Upper lobe of left lung (tissue), 6 donors: Measurements from ENCODE around the gene MAP6D1. TPM values are rescaled to one million over a fixed set of nuclear protein-coding genes. Genes with fewer than 3 reads are reported as not detected.

ENCODE experiments used
- ATAC-seq, 2 donors: fragments of 200-7000 bp; cut with Tn5 transposase; one replicate each; pipeline ENCODE4 v1.9.1; 2022; ENCODE audit warnings: mild to moderate bottlenecking in 2 of 2, moderate library complexity in 2 of 2; ENCODE audit not compliant: low FRiP score in 2 of 2
- DNase-seq, 2 donors: peaks; one replicate each; pipeline ENCODE4 v3.0.0-alpha.2; 2019 to 2020
- H3K27ac ChIP-seq, 4 donors: fragments of 200-600 bp; sonication (generic); one replicate each; pipeline ENCODE4 v1.5.1; 2016 to 2019
- H3K27me3 ChIP-seq, 4 donors: fragments of 200-600 bp; sonication (generic); one replicate each; pipeline ENCODE4 v1.5.1; 2017 to 2019
- H3K36me3 ChIP-seq, 4 donors: fragments of 200-600 bp; sonication (generic); one replicate each; pipeline ENCODE4 v1.5.1; 2016 to 2019
- H3K4me1 ChIP-seq, 4 donors: fragments of 200-600 bp; sonication (generic); one replicate each; pipeline ENCODE4 v1.5.1; 2018 to 2019
- H3K4me3 ChIP-seq, 4 donors: fragments of 200-600 bp; sonication (generic); one replicate each; pipeline ENCODE4 v1.5.1; 2017 to 2019; ENCODE audit warnings: mild to moderate bottlenecking in 2 of 4, moderate library complexity in 1 of 4
- H3K9me3 ChIP-seq, 4 donors: fragments of 200-600 bp; sonication (generic); one replicate each; pipeline ENCODE4 v1.5.1; 2018 to 2019
- EP300 ChIP-seq, 4 donors: sonication (generic); formaldehyde crosslinking; IDR thresholded peaks; one replicate each; pipeline ENCODE4 v1.5.1; 2017; ENCODE audit warnings: antibody characterized with exemption in 4 of 4, control low read depth in 2 of 4
- POLR2A ChIP-seq, 4 donors: fragments of 450-650 bp; IDR thresholded peaks; one replicate each; pipeline ENCODE4 v1.5.1; 2016 to 2017; ENCODE audit warnings: antibody characterized with exemption in 4 of 4, mild to moderate bottlenecking in 2 of 4
- POLR2AphosphoS5 ChIP-seq, 2 donors: sonication (generic); formaldehyde crosslinking; IDR thresholded peaks; one replicate each; pipeline ENCODE4 v1.5.1; 2017; ENCODE audit warnings: antibody characterized with exemption in 2 of 2
- WGBS, 2 donors: methylation state at CpG; one replicate each; pipeline ENCODE4 v1.1.5; 2017 to 2018; 5-methylcytosine and 5-hydroxymethylcytosine counted together
- total RNA-seq, 6 donors: library from RNA; depleted of rRNA in 4 of 6; stranded (reverse); fragments of >200 nt in 4 of 6; gene quantifications; one replicate each; pipeline versions ENCODE4 v1.1.0 to v1.2.1, GENCODE V29; 2016 to 2021
- TF ChIP-seq, protein P1 (sequence below), 6 experiments: fragments of 450-650 bp in 4 of 6; fragments of 200-600 bp in 2 of 6; sonication (generic) in 2 of 6; IDR thresholded peaks; one replicate each; pipeline ENCODE4 v1.5.1; 2016 to 2019; ENCODE audit warnings: antibody characterized with exemption in 6 of 6
- donor health status: DM: no; HTN: no; CAD: no; lungs with moderate emphysema.
- donor health status: DM: no; HTN: yes; CAD: no; lungs with severe emphysema.

The MAP6D1 gene
- total RNA-seq, 6 donors from 2014 or later = 0.89 to 2.8 (median 2.1) TPM; not detected in 1

DNA sequence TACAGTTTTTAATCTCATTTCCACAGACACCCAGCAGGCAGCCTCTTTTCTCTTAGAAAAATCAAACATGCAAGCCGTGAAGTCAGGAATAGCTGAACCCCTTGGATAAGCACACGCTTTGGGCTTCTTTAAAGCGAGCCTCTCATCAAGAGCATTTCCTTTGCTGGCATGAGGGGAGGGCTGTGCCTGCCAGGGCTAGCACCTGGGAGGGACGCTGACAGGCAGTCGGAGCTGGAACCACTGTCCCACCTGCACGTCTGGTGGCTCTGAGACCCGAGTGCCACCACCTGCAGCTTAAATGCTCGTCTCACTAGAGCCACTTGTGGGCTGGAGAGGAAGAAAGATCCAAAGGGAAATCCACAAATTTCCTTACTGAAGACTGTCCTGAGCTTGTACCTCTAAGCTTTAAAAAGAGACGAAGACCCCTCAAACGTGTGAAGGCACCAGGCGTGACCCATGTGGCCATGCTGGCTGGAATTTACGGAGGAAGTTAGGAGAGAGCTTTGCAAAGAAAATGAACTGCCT lies 9.4 kb downstream of the MAP6D1 start:
- Histone ChIP-seq H3K4me3 (no peak overlapping the region), H3K9me3 (no peaks in the 10 kb centered on the region), H3K27me3 (no peaks in the 10 kb centered on the region), H3K36me3 (peaks cover 6 to 32% (median 12%) of the 10 kb centered on the region in 4 donors), H3K27ac (no peak overlapping the region), H3K4me1 (no peaks in the 10 kb centered on the region)
- no peak for DNase-seq
- TF ChIP-seq POLR2A (IDR thresholded peaks at IDR 0.05) (no peak), EP300 (IDR thresholded peaks at IDR 0.05) (no peak), POLR2AphosphoS5 (IDR thresholded peaks at IDR 0.05) (no peak)
- TF ChIP-seq, protein P1, sequence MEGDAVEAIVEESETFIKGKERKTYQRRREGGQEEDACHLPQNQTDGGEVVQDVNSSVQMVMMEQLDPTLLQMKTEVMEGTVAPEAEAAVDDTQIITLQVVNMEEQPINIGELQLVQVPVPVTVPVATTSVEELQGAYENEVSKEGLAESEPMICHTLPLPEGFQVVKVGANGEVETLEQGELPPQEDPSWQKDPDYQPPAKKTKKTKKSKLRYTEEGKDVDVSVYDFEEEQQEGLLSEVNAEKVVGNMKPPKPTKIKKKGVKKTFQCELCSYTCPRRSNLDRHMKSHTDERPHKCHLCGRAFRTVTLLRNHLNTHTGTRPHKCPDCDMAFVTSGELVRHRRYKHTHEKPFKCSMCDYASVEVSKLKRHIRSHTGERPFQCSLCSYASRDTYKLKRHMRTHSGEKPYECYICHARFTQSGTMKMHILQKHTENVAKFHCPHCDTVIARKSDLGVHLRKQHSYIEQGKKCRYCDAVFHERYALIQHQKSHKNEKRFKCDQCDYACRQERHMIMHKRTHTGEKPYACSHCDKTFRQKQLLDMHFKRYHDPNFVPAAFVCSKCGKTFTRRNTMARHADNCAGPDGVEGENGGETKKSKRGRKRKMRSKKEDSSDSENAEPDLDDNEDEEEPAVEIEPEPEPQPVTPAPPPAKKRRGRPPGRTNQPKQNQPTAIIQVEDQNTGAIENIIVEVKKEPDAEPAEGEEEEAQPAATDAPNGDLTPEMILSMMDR (IDR thresholded peaks at IDR 0.05) = no peak
- 81 to 84% methylated on average over 10 to 12 of the region's 12 CpGs for WGBS, 2 donors
- no peak for ATAC-seq

DNA sequence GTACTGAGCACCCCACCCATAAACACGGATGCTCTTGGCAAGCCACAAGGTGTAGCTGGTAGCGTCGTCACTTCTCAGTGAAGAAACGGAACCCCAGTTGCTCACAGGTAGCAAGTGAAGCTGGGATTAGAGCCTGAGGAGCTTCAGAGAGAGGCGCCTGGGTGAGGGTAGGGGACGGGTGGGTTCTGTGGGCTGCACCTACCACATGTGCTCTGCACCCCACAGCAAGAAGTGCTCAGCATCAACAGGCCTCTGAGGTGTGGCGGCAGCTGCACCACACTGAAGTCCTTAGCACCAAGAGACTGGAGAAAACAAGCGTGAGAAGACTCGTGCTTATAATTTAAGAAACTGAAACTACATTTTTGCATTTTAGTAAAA lies 9.8 kb downstream of the MAP6D1 start:
- TF ChIP-seq POLR2A (IDR thresholded peaks at IDR 0.05) (no peak), EP300 (IDR thresholded peaks at IDR 0.05) (no peak), POLR2AphosphoS5 (IDR thresholded peaks at IDR 0.05) (no peak)
- TF ChIP-seq, protein P1 (IDR thresholded peaks at IDR 0.05) = no peak
- no peak overlapping the region for H3K4me3 ChIP-seq
- ATAC-seq (no peak), DNase-seq (no peak)
- peaks cover 8 to 37% (median 17%) of the 10 kb centered on the region in 4 donors for H3K36me3 ChIP-seq
- H3K27ac ChIP-seq = no peak overlapping the region
- WGBS, 2 donors = 72 to 76% methylated on average over 8 to 9 of the region's 9 CpGs
- H3K27me3 ChIP-seq = no peaks in the 10 kb centered on the region
- no peaks in the 10 kb centered on the region for H3K4me1 ChIP-seq
- no peaks in the 10 kb centered on the region for H3K9me3 ChIP-seq

DNA sequence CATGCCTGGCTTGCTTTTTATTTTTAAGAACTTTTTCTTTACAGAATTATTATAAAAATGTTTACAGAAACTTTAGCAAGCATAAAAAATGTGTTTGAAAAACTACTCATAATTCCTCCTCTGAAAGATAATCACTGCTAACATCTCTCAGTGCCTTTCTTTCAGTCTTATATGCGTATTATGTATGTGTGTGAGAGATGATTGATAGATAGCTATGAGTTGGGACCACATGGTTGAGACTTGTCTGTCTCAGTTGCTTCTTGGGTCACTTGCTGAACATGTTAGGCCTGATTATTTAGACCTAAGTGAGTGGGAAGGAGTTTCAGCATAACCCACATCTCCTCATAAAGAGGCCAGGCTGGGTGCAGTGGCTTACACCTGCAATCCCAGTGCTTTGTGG lies 11.1 kb downstream of the MAP6D1 start:
- Histone ChIP-seq H3K4me3 (no peak overlapping the region), H3K4me1 (no peaks in the 10 kb centered on the region), H3K27me3 (no peaks in the 10 kb centered on the region), H3K36me3 (peaks cover 14 to 50% (median 26%) of the 10 kb centered on the region in 4 donors), H3K27ac (no peak overlapping the region), H3K9me3 (no peaks in the 10 kb centered on the region)
- DNase-seq (no peak), ATAC-seq (no peak)
- TF ChIP-seq EP300 (IDR thresholded peaks at IDR 0.05) (no peak), POLR2A (IDR thresholded peaks at IDR 0.05) (no peak), POLR2AphosphoS5 (IDR thresholded peaks at IDR 0.05) (no peak)
- TF ChIP-seq, protein P1 (IDR thresholded peaks at IDR 0.05) = no peak
- 52 to 100% methylated on average over 1 of the region's 1 CpG for WGBS, 2 donors

DNA sequence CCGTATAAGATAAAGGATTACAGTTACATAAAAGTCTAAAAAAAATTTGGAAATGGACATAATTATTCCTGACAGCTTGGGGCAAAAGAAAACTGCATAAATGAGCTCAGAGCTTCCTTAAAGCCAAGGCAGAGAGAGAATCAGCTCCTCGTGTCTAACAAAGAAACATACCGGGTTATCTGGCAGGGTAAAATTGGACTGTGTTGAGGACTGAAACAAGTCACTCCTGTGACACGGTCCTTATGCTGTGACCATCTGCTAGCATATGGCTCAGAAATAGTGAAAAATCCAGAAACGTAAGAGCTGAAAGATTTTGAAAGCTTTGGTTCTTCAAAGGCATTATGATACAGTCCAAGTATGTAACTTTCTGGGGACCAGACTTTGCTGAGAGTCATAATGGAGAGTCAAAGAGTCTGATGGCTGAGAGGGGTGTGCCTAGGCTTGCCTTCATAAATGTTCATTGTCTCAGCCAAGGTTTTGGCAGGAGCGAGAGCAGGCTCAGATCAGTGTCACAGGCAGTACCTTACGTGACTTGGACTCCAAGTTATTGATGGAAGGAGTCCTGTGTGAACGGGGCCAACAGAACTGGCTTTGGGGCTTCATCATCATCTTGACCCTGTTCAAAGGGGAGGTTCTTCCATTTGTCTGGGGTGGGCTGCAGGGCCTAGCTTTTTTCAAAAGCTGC lies 12.5 kb downstream of the MAP6D1 start:
- Histone ChIP-seq H3K27ac (no peak overlapping the region), H3K36me3 (peaks cover 21 to 64% (median 38%) of the 10 kb centered on the region in 4 donors), H3K4me3 (no peak overlapping the region), H3K27me3 (no peaks in the 10 kb centered on the region), H3K4me1 (no peaks in the 10 kb centered on the region), H3K9me3 (no peaks in the 10 kb centered on the region)
- DNase-seq = no peak
- 84% methylated on average over 8 of the region's 8 CpGs for WGBS, 2 donors
- TF ChIP-seq POLR2AphosphoS5 (IDR thresholded peaks at IDR 0.05) = no peak
- no peak for TF ChIP-seq EP300 (IDR thresholded peaks at IDR 0.05)
- TF ChIP-seq, protein P1 (IDR thresholded peaks at IDR 0.05) = no peak
- TF ChIP-seq POLR2A (IDR thresholded peaks at IDR 0.05) = no peak
- no peak for ATAC-seq

DNA sequence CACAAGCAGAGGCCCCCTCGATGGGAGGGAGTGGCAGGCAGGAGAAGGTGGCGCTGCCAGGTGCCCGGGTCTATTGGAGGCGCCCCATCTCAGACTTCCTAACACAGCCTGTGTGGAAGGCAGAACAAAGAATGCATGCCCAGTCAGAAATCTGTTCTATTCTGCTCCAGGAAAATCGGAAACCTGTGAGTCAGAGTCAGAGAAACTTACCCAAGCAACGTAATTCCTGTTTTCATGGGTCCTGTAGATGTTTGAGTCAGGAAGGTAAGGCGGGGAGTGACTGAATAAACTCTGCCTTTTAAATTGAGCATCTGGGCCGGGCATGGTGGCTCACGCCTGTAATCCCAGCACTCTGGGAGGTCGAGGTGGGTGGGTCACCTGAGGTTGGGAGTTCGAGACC lies 13.7 kb downstream of the MAP6D1 start:
- Histone ChIP-seq H3K27me3 (no peaks in the 10 kb centered on the region), H3K9me3 (no peaks in the 10 kb centered on the region), H3K27ac (no peak overlapping the region), H3K36me3 (peaks cover 29 to 73% (median 50%) of the 10 kb centered on the region in 4 donors), H3K4me1 (no peaks in the 10 kb centered on the region), H3K4me3 (no peak overlapping the region)
- DNase-seq = no peak
- no peak for TF ChIP-seq EP300 (IDR thresholded peaks at IDR 0.05)
- TF ChIP-seq, protein P1 (IDR thresholded peaks at IDR 0.05) = no peak
- TF ChIP-seq POLR2A (IDR thresholded peaks at IDR 0.05) = no peak
- no peak for TF ChIP-seq POLR2AphosphoS5 (IDR thresholded peaks at IDR 0.05)
- ATAC-seq = no peak
- 95 to 96% methylated on average over 11 of the region's 11 CpGs for WGBS, 2 donors
